C4-2B (cell line): ENCODE data around the gene ALDH7A1.

ENCODE experiments used
- H3K27ac ChIP-seq: fragments of 450-650 bp; 2 replicates; pipeline ENCODE4 v1.5.1; 2017
- ZFX ChIP-seq: fragments of 450-650 bp; IDR thresholded peaks from 2 replicates; pipeline ENCODE4 v1.6.1; 2017
- TF ChIP-seq, protein P1 (sequence below): fragments of 450-650 bp; conservative IDR thresholded peaks from 2 replicates; pipeline ENCODE4 v1.5.1; 2017; ENCODE audit warnings: mild to moderate bottlenecking

ALDH7A1 gene

DNA sequence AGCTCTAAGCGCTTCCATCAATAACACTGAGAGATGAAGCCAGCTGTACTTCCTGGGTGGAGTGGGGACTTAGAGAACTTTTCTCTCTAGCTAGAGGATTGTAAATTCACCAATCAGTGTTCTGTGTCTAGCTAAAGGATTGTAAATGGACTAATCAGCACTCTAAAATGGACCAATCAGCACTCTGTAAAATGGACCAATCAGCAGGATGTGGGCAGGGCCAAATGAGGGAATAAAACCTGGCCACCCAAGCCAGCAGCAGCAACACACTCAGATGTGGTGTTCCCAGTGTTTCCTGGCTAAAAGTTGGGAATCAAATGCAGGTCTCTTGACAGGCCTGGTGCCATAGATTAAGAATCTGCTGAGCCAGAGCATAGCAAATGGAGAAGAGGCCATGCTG, 60.5 kb downstream of the ALDH7A1 start:
- no peak overlapping the region for H3K27ac ChIP-seq
- TF ChIP-seq, protein P1, sequence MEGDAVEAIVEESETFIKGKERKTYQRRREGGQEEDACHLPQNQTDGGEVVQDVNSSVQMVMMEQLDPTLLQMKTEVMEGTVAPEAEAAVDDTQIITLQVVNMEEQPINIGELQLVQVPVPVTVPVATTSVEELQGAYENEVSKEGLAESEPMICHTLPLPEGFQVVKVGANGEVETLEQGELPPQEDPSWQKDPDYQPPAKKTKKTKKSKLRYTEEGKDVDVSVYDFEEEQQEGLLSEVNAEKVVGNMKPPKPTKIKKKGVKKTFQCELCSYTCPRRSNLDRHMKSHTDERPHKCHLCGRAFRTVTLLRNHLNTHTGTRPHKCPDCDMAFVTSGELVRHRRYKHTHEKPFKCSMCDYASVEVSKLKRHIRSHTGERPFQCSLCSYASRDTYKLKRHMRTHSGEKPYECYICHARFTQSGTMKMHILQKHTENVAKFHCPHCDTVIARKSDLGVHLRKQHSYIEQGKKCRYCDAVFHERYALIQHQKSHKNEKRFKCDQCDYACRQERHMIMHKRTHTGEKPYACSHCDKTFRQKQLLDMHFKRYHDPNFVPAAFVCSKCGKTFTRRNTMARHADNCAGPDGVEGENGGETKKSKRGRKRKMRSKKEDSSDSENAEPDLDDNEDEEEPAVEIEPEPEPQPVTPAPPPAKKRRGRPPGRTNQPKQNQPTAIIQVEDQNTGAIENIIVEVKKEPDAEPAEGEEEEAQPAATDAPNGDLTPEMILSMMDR, result no peak
- TF ChIP-seq ZFX, result no peak

DNA sequence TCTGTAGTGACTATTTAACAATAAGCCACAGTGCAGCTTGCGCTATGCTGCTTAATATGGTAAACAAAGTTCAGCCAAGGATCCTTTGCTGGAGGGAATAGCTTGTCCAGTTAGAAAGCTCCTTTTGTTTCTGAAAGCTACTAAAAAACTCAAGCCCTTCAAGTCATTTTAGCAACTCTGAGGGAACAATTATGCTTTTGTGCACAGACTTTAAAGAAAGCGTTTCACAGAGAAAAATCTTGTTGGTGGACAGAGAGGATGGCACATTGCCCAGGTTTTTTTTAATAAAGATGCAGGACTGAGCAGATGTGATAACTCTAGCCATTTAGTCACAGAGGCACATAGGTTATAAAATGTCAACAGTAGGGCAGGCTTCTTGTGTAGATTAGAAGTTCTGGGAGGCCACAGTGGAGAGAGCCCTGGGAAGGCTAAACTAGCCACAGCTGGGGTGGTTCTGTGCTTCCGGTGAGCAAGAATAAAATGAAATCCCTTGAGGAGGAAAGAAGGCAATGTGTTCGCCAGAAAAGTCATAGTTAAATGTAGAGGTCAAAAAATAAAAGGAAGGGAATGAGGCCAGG, 63.4 kb downstream of the ALDH7A1 start:
- no peak overlapping the region for H3K27ac ChIP-seq
- TF ChIP-seq, protein P1, result no peak

DNA sequence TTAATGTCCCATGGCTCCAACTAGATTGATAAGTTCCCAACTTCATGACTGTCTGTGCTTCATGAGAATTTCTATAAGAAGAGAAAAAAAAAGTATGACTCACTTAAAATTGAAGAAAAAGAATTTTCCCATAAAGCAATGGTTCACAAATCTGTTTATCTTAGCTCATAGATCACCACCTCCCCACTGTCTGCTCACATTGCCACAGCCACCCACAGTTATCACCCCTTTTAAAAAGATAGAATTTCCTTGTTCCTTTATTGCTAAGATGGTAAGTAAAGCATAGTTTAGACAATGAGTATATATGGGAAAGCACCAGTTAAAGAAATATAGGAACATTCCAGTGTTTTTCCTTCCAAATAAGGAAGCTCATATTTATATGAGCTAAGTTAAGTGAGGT, 67.1 kb downstream of the ALDH7A1 start:
- TF ChIP-seq ZFX, result no peak
- TF ChIP-seq, protein P1, result no peak
- H3K27ac ChIP-seq, result no peak overlapping the region

DNA sequence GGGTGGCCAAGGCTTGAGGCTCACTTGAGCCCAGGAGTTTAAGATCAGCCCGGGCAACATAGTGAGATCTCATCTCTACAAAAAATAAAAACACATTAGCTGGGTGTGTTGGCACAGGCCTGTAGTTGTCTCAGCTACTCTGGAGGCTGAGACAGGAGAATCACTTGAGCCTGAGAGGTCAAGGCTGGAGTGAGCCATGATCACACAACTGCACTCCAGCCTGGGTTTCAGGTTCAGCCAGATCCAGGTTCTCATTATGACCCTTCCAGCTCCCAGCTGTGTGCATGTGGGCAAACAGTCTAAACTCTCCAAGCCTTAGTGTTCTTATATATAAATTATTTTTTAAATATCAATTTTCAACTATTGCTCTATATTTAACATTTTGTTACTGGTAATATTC, 67.9 kb downstream of the ALDH7A1 start:
- no peak overlapping the region for H3K27ac ChIP-seq
- TF ChIP-seq, protein P1, result no peak
- TF ChIP-seq ZFX, result no peak

DNA sequence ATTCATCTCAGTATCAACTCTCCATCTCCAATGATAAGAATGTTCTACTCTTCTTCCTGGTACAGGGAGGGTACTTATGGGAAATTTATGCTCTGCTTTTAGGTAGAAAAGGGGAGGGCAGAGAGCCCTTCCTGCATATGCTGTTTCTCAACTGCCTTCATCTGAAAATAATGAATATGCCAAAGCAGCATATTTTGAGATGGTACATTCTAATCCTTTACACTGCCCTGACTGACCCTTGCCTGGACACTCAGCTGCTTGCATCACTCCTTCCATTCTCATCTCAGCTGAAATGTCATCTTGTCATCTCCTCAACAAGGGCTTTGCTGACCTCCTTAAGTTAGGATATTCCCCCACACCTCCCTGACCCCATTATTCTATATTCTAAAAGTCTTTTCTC, 68.5 kb downstream of the ALDH7A1 start:
- TF ChIP-seq ZFX, result no peak
- TF ChIP-seq, protein P1, result no peak
- H3K27ac ChIP-seq, result no peak overlapping the region

DNA sequence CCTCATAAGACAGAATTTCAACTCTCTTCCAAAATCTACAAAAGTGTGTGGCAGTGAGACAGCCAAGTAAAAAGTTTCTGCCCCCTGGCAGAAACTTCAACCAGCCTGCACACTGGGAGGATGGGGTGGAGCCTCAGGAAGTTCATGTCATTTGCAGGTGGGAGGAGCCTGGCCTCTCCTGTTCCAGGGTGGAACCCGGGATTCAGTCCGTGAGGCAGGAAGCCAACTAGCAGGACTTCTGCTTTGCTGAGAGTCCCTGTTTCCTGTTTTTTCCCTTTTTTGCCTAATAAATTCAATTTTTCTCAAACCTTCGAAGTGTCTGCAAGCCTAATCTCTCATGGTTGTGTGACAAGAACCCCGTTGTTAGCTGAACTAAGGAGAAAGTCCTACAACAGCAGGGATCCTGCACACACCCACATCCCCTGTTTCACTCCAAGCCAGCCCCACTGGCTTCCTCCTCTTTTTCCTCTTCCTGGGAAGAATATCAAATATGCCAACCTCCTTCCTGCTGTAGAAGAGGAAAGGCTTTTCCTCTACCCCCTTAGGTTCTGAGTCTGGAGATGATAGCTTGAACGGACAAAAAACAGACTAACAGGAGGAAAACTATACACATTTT, 69.3 kb downstream of the ALDH7A1 start:
- TF ChIP-seq ZFX, result no peak
- TF ChIP-seq, protein P1, result no peak
- H3K27ac ChIP-seq, result no peak overlapping the region

DNA sequence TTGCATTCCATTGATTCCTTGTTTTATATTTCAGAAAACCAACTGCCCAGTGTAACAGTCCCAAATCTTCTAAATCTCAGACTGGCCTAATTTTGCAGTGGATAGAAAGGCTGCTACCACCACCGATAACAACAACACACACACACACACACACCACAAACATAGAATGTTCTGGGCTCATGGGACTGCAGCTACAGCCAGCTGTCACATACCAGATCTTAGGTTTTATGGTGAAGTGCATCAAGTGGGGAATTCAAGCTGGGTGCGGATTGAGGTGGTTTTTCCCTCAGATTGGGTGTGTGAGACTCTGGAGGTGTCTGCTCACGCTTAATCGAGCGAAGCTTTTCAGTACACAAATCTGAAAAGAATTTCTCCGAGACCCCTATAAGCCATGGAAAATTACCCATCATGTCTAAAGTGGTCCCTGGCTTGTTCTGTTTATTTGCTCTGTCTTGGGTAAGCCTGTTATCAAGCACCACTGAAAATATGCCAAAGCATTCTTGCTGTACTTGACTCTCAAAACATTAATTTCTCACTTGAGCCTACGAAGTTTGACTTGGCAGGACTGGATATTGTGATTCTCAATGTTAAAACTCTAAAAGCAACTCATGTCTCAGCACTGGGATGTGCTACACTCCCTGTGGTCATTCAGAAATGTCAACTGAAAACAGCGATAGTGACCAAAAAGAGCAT, 71.1 kb downstream of the ALDH7A1 start:
- no peak for TF ChIP-seq ZFX
- TF ChIP-seq, protein P1, result no peak

More for the DNA sequence above, 71.1 kb downstream of the ALDH7A1 start:
- H3K27ac ChIP-seq, result no peak overlapping the region
